ENCODE data around the gene IQCH.

The IQCH gene

DNA sequence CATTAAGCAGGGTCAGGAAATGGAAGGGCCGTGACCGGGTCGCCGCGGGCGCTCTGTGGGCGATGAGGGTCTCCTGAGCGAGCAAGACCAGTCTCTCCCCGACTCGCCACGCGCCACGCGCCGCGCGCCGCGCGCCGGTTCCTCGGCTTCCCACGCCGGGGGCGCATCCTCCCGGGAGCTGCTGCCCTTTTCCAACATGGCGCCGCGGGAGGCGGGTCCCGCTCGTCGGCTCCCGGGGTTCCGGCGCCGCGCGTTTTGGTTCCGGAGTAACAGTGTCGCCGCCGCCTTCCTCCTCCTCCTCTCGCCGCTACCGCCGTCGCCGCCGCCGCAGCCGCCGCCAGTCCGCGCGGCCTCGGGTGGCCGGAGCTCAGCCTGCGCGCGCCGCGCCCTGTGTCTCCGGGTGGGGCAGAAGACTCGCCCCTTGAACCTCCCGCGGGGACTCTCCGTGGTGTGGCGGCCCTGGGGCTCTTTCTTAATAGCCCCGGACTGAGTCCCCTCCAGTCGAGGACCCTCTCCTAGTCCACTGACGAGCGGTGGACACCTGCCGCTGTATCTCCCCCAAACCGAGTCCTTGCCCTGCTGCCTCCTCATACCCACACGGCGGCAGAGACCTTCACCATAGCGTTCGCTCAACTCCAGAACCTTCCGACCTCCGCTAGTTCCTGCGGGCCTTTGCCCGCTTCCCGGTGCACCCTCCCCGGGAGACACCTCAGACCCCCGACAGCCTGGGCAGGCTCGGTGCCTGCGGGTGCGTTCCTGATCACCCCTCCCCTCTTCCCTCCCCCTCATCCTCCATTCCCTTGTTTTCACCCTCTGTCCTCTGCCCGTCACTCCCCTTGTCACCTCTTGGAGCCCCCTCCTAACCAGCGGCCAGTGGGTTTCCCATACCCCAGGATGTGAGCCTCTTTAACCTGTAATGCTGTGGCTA lies 288.1 kb downstream of the IQCH start, which contains the start of gene MAP2K5:
Gene MAP2K5, plus strand, starts transcription at position 284 of the 928 bp plus-strand sequence. Its CDS starts 633 bp downstream, at position 917.
- peak; percentile 60 to 79 for DNase-seq

DNA sequence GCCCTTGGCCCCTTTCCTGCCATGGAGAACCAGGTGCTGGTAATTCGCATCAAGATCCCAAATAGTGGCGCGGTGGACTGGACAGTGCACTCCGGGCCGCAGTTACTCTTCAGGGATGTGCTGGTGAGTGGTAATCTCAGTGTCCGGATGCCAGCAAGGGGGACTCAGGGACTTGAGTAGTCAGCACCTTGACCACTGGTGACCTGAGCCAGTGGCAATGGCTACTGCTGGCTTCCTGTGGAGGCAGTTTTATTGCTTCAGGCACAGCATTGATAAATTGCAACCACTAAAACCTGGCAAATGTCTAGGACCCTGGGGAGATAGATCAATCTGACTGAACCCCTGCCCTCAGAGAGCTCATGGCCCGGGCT lies 288.7 kb downstream of the IQCH start:
- DNase-seq = no peak

DNA sequence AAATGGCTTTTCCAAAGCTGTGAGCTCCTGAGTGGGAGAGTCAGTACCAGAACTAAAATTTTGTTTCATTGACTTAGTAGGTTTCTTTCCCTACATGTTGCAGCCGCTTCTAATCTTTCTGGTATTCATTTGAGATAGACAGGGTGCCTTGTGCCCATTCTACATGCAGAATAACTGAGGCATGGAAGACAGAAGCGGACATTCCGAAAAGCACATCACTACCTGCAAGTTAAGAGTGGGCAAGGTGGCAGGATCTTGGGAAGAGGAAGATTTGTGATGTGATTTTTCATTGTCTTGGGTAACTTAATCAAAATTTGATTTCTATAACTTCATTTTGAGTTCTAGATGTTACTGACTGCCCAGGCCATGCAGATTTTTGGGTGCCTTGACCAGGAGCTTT lies 289.9 kb downstream of the IQCH start:
- no peak for DNase-seq

DNA sequence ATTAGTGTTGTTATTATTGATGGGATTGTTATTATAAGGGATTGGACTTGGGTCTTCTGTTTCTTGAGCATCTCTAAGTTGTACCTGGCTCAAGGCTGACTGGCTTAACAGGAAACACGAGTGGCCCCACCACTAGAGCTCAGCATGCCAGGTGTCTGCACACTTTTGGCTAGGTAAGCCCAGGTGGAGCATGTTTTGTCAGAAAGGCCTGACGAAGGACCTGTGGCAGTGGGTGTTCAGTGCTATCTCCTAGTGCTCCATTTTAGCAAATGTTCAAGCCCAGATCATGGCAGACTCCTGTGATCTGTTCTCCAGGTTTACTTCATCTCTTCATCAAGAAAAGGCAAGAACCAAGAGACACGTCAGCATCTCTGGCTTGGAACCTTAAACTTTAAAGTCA lies 291.3 kb downstream of the IQCH start:
- no peak for DNase-seq

DNA sequence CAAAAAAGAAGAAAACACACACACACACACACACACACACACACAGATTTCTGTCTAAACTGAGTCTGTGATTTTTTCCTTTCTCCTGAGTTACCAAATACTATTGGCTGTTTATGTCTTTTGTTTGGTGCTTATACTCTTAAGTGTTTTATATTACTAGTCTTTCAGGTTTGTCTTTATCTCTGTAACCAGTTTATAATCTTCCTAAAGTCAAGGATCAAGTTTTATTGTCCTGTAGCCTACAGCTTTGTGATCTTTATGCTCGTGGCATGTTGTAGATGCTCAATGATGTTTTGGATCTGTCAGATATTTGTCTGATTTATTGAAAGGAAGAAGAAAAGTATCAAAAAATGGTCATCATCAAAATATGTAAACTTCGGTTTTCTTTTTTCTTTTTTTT lies 292.5 kb downstream of the IQCH start:
- DNase-seq = no peak

DNA sequence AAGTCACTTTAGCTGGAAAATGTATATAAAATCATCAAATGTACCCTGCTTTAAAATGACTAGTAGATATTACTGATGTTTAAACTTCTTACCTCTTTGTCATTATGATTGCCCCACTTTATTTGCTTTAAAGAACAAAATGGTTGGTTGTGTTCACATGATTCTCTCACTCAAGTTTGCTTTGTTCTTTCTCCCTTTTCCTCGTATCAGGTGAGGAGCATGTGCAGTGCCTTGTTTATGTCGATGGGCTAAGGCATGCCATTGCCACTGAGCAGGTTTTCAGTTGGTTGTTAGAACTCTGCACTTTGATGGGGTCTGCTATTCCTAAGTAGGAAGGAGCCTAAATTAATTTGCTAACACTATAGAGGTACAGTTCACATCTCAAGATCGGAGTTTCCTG lies 293.2 kb downstream of the IQCH start:
- no peak for DNase-seq

DNA sequence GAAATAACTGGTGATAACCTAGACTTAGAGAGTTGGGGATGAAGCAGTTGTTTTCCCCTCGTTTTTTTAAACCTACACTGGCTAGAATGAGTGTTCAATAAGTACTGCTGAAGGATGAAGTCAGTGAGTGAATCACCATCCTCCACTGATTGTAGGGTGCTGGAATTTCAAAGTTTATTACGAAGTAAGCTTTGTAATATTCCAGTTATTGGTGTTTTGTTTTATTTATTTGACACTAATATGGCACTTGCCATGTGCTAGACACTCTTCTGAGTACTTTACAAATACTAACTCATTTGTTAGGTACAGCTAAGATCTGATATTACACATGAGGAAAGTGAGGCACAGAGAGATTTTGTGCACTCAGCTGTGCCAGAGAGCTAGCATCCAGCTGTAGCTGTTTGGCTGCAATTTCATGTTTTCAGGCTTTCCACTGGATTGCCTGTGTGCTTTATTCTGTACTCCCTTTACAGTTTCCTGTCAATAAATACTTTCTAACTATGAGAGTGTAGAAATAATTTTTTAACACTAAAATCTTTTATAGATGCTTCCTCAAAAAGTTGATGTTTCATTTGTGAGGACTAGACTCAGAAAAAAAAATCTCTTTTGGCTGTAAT lies 293.8 kb downstream of the IQCH start:
- DNase-seq = no peak

DNA sequence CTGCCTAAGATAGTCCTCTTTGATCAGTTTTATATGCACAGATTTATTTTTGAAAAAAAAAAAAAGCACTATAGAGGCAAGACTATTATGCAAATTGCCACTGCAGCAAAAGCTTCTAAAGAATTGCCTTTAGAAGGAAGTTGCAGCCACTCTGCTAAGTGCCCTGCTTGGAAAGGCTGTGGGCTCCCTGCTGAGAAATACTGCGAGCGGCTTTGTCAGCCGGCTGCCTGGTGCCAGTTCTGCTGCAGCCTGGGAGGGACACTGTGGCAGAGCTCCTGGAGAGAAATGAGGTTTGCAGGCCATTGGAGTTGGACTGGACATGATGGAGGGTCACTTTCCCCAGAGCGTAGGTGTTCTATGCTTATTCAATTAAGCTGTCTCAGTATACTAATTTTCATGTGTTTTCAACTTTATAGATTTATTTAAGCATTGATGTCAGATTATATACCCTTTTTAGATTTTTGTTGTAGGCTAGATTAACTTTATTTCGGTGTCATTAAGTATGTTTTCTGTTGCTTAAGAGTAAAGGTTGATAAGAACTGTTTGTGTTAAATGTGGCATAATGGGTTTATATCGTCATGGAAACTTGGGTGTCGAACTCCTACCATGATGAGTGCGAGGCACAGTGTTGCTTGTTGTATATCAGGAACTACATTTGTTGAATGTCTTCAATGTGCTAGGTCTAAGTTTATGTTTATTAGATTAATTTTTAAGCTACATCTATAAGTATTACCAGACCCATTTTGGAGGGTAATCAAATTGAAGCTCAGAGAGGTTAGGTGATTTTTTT lies 294.5 kb downstream of the IQCH start:
- peak in 1 of 2 experiments; percentile 4 for DNase-seq

DNA sequence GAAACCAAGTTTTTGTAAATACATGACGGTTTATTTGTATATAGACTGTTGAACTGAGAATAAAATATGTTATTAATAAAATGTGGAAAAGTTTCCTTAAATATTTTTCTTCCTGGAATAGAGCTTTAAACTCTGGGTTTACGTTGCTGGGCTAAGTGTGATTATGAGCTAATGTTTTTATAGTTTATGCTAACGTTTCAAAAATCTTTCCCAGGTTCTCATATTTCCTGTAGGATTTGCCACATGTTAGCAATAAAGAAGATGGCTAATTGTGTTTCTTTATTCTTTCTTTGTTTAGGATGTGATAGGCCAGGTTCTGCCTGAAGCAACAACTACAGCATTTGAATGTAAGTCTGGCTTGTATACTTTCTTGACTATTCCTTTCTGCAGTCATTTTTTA lies 295.1 kb downstream of the IQCH start:
- DNase-seq = no peak

DNA sequence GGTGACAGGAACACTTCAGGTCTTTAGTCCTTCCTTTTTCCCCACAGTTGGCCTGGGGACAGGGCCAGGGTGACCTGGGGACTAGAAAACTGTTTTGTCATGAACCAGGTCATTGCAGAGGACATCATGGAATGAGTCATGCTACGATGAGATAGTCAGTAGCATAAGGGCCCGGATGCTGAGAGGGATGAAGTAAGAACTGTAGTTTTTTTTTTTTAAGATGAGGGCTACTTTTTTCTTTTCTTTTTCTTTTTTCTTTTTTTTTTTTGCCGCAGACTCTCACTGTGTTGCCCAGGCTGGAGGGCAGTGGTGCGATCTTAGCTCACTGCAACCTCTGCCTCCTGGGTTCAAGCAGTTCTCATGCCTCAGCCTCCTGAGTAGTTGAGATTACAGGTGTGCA lies 295.9 kb downstream of the IQCH start:
- DNase-seq = no peak

DNA sequence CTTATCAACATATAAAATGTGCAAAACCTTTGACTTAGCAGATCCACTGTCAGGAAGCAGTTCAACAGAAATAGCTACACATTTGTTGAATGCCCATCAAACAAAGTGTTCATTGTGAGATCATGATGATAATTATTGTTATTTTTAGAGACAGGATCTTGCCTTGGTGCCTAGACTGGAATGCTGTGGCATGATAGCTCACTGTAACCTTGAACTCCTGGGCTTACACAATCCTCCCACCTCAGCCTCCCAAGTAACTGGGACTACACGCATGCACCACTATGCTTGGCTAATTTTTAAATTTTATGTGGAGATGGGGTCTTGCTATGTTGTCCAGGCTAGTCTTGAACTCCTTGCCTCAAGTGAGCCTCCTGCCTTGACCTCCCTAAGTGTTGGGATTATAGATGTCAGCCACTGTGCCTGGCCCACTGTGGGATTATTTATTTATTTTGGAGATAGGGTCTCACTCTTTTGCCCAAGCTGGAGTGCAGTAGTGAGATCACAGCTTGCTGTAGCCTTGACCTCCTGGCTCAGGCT lies 296.7 kb downstream of the IQCH start:
- no peak for DNase-seq
